Spinal cord (tissue), 10 donors: ENCODE measurements around the gene FBN2. TPM values are rescaled to one million over a fixed set of nuclear protein-coding genes. Genes with fewer than 3 reads are reported as not detected.
"Not testable (repeated sequence)": the region's sequence is repeated elsewhere in the genome, so short reads cannot be mapped to it uniquely, and the experiment has no call there.

Source experiments
- DNase-seq, 6 donors: peaks; one replicate each; pipeline versions ENCODE4 v3.0.0 to v3.0.0-alpha.2; 2013 to 2015; ENCODE audit warnings: low spot score in 6 of 6, low read depth in 4 of 6
- H3K27ac ChIP-seq: one replicate; pipeline ENCODE4 v1.5.1; 2013; ENCODE audit warnings: low read depth, low read length, control low read depth
- H3K27me3 ChIP-seq: one replicate; pipeline ENCODE4 v1.6.1; 2013; ENCODE audit warnings: low read length; ENCODE audit not compliant: control insufficient read depth, insufficient read depth
- H3K36me3 ChIP-seq: one replicate; pipeline ENCODE4 v1.6.1; 2013; ENCODE audit warnings: low read length; ENCODE audit not compliant: control insufficient read depth, insufficient read depth
- H3K4me1 ChIP-seq: one replicate; pipeline ENCODE4 v1.6.1; 2013; ENCODE audit warnings: low read length; ENCODE audit not compliant: control insufficient read depth, insufficient read depth
- H3K4me3 ChIP-seq: one replicate; pipeline ENCODE4 v1.5.1; 2013; ENCODE audit warnings: low read depth, low read length, control low read depth
- H3K9me3 ChIP-seq: one replicate; pipeline ENCODE4 v1.6.1; 2013; ENCODE audit warnings: low read length; ENCODE audit not compliant: control insufficient read depth, insufficient read depth
- WGBS: methylation state at CpG from one replicate; pipeline ENCODE4 v1.1.5; 2013; ENCODE audit warnings: missing lambda C conversion rate; ENCODE audit not compliant: insufficient coverage; 5-methylcytosine and 5-hydroxymethylcytosine counted together
- polyA plus RNA-seq, 2 donors: library from polyadenylated mRNA; unstranded; fragments of 120-200 nt; gene quantifications; one replicate each; pipeline ENCODE4 v1.2.1, GENCODE V29; 2013; ENCODE audit not compliant: insufficient read length in 2 of 2
- total RNA-seq, 2 donors: library from RNA; depleted of rRNA in 1 of 2; stranded (reverse); fragments of 120-200 nt in 1 of 2; fragments of >200 nt in 1 of 2; gene quantifications; one replicate each; pipeline versions ENCODE4 v1.2.3 to v1.2.4, GENCODE V29; 2013 to 2014
- donor health status: healthy.

The FBN2 gene
- total and polyA plus RNA-seq, 4 donors = 11.9 to 134 (median 59.4) TPM

DNA sequence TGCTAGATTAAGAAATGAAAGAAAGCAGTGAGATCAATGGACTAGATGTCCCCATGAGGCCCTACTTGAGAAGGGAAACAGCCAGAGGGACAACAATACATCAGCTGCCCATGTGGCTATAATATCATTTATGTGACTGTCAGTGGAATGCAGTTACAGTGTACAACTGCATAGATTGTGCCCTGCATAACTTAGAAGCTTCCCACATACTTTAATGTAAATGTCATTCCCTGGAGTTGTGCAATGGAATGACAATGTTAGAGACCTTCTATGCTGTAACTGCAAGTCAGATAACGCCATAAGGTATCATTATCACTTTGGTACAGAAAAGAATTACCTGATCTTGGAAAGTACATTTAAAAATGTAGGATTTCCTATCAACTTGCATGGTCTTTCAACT, 67.4 kb downstream of the FBN2 start:
- H3K36me3 ChIP-seq = no peaks in the 10 kb centered on the region
- WGBS = no CpG with 5 or more reads among the region's 1 CpG
- H3K27ac ChIP-seq = no peak overlapping the region
- DNase-seq = no peak
- H3K4me3 ChIP-seq = no peak overlapping the region
- no peaks in the 10 kb centered on the region for H3K4me1 ChIP-seq
- no peaks in the 10 kb centered on the region for H3K9me3 ChIP-seq
- H3K27me3 ChIP-seq = no peaks in the 10 kb centered on the region

DNA sequence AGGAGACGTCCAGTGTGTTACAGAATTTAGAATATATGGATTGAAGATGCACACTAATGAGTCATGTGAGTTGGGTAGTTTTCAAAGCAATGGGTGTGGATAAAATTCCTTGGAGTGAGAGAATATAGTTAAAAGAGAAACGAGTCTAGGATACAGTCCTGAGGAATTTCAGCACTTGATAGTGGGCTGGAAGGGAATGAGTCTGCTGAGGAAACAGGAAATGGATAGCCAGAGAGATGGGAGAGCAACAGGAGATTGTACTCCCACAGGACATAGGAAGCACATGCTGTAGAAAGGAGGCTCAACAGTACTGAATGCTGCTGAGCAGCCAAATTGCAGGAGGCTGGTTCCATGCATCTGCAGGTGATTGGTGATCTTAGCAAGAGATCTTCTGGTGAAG, 68.1 kb downstream of the FBN2 start:
- 92% methylated on average over 1 of the region's 2 CpGs for WGBS
- H3K9me3 ChIP-seq = no peaks in the 10 kb centered on the region
- H3K27me3 ChIP-seq = no peaks in the 10 kb centered on the region
- no peaks in the 10 kb centered on the region for H3K4me1 ChIP-seq
- no peaks in the 10 kb centered on the region for H3K36me3 ChIP-seq
- no peak for DNase-seq
- H3K27ac ChIP-seq = no peak overlapping the region
- H3K4me3 ChIP-seq = no peak overlapping the region

DNA sequence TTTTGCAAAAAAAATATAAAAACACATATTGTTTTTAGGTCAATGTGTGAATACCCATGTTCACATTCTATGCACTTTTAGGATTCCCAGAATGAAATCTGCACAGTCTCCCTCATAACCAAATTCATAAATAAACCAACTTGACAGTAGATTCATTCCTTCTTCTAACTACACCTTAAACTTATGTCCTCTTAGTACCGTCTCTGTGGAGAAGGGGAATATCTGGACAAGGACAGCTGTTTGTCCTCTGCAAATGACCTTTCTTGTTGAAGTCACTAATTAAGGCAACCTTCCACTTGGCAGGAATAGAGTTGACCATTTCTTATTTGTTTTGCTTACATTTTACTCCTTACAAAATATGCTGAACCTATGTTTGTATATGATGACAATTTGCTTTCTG, 71.1 kb downstream of the FBN2 start:
- Histone ChIP-seq H3K9me3 (no peaks in the 10 kb centered on the region), H3K27ac (no peak overlapping the region), H3K4me1 (no peaks in the 10 kb centered on the region), H3K27me3 (no peaks in the 10 kb centered on the region), H3K36me3 (no peaks in the 10 kb centered on the region), H3K4me3 (no peak overlapping the region)
- WGBS = no CpG with 5 or more reads among the region's 1 CpG
- DNase-seq = no peak

DNA sequence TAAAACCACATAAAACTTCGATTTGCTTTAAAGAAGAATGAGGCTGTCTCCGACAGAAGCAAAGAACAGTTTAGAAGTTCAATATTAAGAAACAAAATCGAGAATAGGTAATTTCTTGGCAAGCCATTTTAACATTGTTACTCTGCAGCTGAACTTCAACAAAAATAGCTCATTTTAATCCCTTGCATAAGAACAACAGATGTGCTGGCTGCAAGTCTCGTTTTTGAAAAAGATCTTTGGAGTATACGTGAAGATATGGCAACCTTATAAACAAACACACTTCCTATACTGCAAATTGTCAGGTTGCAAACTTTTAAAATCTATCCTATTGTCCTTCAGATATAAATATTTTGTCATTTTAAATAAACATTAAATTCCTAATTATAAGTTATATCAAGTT, 71.5 kb downstream of the FBN2 start:
- no peak for DNase-seq
- H3K27ac ChIP-seq = no peak overlapping the region
- H3K4me1 ChIP-seq = no peaks in the 10 kb centered on the region
- no peaks in the 10 kb centered on the region for H3K9me3 ChIP-seq
- H3K36me3 ChIP-seq = no peaks in the 10 kb centered on the region
- H3K27me3 ChIP-seq = no peaks in the 10 kb centered on the region
- H3K4me3 ChIP-seq = no peak overlapping the region
- 100% methylated on average over 1 of the region's 5 CpGs for WGBS

DNA sequence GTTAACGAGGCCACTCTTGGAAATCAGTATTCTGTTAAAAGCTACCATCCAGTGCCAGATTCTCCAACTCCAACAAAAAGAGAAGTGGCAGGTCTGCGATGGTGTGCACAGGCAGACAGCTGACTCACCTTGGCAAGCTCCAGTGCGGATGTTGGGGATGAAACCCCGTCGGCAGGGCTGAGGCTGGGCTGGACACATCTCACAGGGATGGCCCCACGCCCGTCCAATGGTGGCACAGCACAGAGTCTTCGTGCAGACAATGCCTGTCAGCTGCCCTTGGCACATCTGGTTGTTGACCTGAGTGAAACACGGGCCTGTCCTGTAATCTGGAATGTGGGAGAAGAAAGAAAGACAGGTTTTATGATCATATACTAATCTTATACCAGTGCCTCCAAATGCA, 73.4 kb downstream of the FBN2 start:
- no peaks in the 10 kb centered on the region for H3K4me1 ChIP-seq
- no peaks in the 10 kb centered on the region for H3K27me3 ChIP-seq
- DNase-seq = no peak
- no peaks in the 10 kb centered on the region for H3K9me3 ChIP-seq
- no peak overlapping the region for H3K4me3 ChIP-seq
- H3K27ac ChIP-seq = no peak overlapping the region
- no peaks in the 10 kb centered on the region for H3K36me3 ChIP-seq
- 92% methylated on average over 8 of the region's 9 CpGs for WGBS

DNA sequence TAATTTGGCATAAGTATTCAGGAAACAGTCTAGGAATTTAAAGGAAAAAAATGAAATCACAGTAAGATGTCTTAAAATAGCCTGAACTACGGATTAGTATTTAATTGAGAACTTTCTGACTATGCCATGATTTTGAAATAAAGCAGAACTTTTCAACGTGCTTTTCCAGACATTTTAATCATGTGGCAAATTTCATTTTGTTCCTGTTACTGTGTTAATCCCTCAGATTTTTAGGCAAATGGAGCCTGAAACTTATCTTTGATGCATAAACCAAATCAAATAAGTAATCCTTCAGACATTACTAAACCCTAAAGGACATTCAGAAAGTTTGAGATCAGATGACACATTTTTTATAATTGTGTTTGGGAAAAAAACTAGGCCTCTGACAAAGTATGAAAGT, 75.7 kb downstream of the FBN2 start:
- Histone ChIP-seq H3K36me3 (no peaks in the 10 kb centered on the region), H3K9me3 (no peaks in the 10 kb centered on the region), H3K4me1 (no peaks in the 10 kb centered on the region), H3K27me3 (no peaks in the 10 kb centered on the region), H3K27ac (no peak overlapping the region), H3K4me3 (no peak overlapping the region)
- DNase-seq = no peak
- WGBS = 92% methylated on average over 2 of the region's 2 CpGs

DNA sequence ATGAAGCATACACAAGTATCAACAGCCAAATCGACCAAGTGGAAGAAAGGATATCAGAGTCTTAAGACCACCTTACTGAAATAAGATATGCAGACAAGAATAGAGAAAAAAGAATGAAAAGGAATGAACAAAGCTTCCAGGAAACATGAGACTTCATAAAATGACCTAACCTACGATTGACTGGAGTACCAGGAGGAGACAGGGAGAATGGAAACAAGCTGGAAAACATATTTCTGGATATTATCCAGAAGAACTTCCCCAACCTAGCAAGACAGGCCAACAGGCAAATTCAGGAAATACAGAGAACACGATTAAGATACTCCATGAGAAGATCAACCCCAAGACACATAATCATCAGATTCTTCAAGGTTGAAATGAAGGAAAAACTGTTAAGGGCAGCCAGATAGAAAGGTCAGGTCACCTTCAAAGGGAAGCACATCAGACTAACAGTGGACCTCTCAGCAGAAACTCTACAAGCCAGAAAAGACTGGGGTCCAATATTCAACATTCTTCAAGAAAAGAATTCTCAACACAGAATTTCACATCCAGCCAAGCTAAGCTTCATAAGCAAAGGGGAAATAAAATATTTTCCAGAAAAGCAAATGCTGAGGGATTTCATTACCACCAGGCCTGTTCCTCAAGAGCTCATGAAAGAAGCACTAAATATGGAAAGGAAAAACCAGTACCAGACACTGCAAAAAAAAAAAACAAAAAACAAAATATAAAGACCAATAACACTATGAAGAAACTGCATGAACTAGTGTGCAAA, 80.7 kb downstream of the FBN2 start:
- not testable (repeated sequence) for DNase-seq, H3K36me3 ChIP-seq, H3K27me3 ChIP-seq, H3K4me3 ChIP-seq, H3K9me3 ChIP-seq, H3K4me1 ChIP-seq, H3K27ac ChIP-seq
- no CpG with 5 or more reads among the region's 3 CpGs for WGBS

DNA sequence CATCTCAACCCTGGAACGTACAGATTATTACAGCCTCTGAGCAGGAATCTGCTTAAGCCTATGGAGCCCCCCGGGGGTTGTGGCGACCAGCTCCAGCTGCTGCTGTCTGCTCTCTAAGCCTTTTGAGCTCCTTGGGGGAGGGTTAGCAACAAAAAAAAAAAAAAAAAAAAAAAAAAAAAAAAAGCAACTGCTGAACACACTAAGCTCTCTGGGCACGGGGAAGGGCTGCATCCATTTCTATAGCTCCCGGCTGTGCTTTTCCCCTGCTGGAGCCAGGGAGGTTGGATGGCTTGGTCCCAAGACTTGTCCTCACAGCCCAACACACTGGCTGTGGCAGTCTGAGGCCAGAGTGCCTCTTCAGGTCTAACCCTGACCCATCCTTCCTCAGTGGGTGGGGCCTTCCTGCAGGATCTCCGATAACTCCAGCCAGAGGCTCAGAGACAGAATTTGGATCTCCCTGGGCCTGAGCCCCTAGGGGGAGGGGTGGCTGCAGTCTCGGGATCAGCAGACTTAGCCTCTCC, 82.1 kb downstream of the FBN2 start:
- no peak for DNase-seq
- no peaks in the 10 kb centered on the region for H3K27me3 ChIP-seq
- no peaks in the 10 kb centered on the region for H3K4me1 ChIP-seq
- no peaks in the 10 kb centered on the region for H3K9me3 ChIP-seq
- H3K4me3 ChIP-seq = no peak overlapping the region
- WGBS = 71% methylated on average over 4 of the region's 7 CpGs
- no peaks in the 10 kb centered on the region for H3K36me3 ChIP-seq
- no peak overlapping the region for H3K27ac ChIP-seq

DNA sequence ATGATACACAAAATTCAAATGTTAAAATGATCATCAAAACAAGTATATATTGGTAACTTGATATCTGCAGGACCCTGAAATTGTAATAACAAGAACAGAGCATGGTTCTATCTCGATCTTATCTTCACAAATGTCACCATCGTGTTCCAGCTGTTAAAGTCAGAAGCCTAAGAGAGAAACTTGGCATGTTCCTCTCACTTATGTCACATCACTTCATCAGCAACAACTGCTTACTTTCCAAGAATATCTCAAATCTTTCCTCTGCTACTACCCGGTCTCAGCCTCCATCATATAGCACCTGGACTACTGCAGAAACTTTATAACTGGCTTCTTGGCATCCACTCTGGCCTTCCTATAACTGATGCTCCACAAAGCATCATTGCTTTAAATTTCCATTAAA, 84.9 kb downstream of the FBN2 start:
- no peaks in the 10 kb centered on the region for H3K36me3 ChIP-seq
- no peaks in the 10 kb centered on the region for H3K4me1 ChIP-seq
- no peak overlapping the region for H3K27ac ChIP-seq
- 89% methylated on average over 3 of the region's 3 CpGs for WGBS
- no peak overlapping the region for H3K4me3 ChIP-seq
- H3K9me3 ChIP-seq = peaks cover 3% of the 10 kb centered on the region
- DNase-seq = no peak
- H3K27me3 ChIP-seq = no peaks in the 10 kb centered on the region

DNA sequence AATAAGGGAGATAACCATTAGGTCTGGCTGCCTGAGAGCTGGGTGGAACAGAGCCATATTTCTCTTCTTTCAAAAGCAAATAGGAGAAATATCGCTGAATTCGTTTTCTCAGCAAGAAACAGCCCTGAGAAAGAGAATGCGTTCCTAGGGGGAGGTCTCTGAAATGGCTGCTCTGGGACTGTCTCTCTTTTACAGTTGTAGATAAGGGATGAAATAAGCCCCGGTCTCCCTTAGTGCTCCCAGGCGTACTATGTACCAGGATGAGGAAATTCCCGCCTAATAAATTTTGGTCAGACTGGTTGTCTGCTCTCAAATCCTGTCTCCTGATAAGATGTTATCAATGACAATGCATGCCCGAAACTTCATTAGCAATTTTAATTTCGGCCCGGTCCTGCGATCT, 90.8 kb downstream of the FBN2 start:
- not testable (repeated sequence) for DNase-seq, H3K27ac ChIP-seq, H3K36me3 ChIP-seq, H3K4me3 ChIP-seq, H3K9me3 ChIP-seq, H3K27me3 ChIP-seq, H3K4me1 ChIP-seq
- 96% methylated on average over 4 of the region's 10 CpGs for WGBS
